Progenitor cell of endocrine pancreas (in vitro differentiated cells): ENCODE measurements around the gene ATXN7. TPM values are rescaled to one million over a fixed set of nuclear protein-coding genes. Genes with fewer than 3 reads are reported as not detected.

ENCODE experiments used
- DNase-seq: peaks from one replicate; pipeline ENCODE4 v3.0.0; 2021; ENCODE audit warnings: low spot score; ENCODE audit not compliant: unreplicated experiment
- H3K27ac Mint-ChIP-seq: 2 replicates; pipeline ENCODE4 v1.8.0; 2021; ENCODE audit warnings: mild to moderate bottlenecking, moderate library complexity, mixed read lengths
- H3K27me3 Mint-ChIP-seq: 2 replicates; pipeline ENCODE4 v1.8.0; 2021; ENCODE audit warnings: mixed read lengths
- H3K36me3 Mint-ChIP-seq: 2 replicates; pipeline ENCODE4 v1.8.0; 2022; ENCODE audit warnings: mixed read lengths; ENCODE audit not compliant: insufficient read depth
- H3K4me1 Mint-ChIP-seq: 2 replicates; pipeline ENCODE4 v1.8.0; 2021; ENCODE audit warnings: low read depth, mixed read lengths
- H3K4me3 Mint-ChIP-seq: 2 replicates; pipeline ENCODE4 v1.8.0; 2021; ENCODE audit warnings: low read depth, mild to moderate bottlenecking, moderate library complexity, mixed read lengths
- H3K9me3 Mint-ChIP-seq: 2 replicates; pipeline ENCODE4 v1.8.0; 2021; ENCODE audit warnings: low read depth, mixed read lengths
- total RNA-seq: library from RNA; stranded (reverse); gene quantifications from 2 replicates; pipeline ENCODE4 v1.2.1, GENCODE V29; 2021
- TF ChIP-seq, protein P1 (sequence below): fragments of 200-600 bp; sonication (generic); IDR thresholded peaks from one replicate; pipeline ENCODE4 v1.5.0; 2021; ENCODE audit warnings: antibody characterized with exemption, mild to moderate bottlenecking; ENCODE audit not compliant: unreplicated experiment

The ATXN7 gene
- total RNA-seq, 1 donor from 2014 or later: 36.7 TPM

DNA sequence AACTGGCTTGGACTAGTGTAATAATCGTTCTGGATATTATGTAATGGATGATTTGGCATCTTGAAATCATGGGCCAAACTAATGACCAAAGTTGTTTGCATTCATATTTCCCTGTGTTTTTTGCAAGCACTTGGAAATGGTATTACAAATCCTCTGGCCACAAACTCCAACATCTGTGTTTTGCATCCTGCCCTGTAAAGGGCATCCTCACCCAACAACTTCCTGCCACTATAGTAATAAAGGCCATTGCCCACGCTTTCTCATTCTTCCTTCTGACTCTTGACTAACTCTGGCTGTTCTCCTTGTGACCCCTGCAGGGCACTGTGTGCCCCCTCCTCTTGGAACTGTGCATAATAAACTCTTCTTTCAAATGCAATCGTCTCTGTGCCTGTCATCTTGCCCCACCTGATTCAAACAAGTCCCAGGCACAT is 185.0 kb downstream of the ATXN7 start:
- H3K27ac Mint-ChIP-seq: no peak overlapping the region
- TF ChIP-seq, protein P1, sequence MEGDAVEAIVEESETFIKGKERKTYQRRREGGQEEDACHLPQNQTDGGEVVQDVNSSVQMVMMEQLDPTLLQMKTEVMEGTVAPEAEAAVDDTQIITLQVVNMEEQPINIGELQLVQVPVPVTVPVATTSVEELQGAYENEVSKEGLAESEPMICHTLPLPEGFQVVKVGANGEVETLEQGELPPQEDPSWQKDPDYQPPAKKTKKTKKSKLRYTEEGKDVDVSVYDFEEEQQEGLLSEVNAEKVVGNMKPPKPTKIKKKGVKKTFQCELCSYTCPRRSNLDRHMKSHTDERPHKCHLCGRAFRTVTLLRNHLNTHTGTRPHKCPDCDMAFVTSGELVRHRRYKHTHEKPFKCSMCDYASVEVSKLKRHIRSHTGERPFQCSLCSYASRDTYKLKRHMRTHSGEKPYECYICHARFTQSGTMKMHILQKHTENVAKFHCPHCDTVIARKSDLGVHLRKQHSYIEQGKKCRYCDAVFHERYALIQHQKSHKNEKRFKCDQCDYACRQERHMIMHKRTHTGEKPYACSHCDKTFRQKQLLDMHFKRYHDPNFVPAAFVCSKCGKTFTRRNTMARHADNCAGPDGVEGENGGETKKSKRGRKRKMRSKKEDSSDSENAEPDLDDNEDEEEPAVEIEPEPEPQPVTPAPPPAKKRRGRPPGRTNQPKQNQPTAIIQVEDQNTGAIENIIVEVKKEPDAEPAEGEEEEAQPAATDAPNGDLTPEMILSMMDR: no peak
- peaks cover 10% of the 10 kb centered on the region for H3K27me3 Mint-ChIP-seq
- H3K36me3 Mint-ChIP-seq: no peaks in the 10 kb centered on the region
- H3K4me3 Mint-ChIP-seq: no peak overlapping the region
- no peak for DNase-seq
- H3K4me1 Mint-ChIP-seq: peaks cover 6% of the 10 kb centered on the region
- H3K9me3 Mint-ChIP-seq: no peaks in the 10 kb centered on the region

DNA sequence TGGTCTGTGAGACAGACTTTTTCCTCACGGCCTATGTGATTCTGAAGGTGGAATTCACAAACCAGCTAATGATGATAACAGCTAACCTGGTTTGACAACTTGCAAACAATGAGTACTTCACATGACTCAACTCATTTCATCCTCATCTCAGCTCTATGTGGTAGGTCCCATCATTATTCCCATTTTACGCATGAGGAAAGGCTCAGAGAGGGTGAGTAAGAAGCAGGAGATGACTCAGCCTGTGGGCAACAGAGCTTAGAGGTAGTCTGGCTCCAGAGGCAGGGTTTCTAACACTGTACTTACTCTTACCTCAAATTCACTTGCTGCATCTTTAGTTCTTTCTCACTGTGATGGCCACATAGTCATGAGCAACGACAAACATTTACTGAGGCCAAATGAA is 185.5 kb downstream of the ATXN7 start:
- no peak overlapping the region for H3K27ac Mint-ChIP-seq
- H3K27me3 Mint-ChIP-seq: peaks cover 10% of the 10 kb centered on the region
- no peaks in the 10 kb centered on the region for H3K36me3 Mint-ChIP-seq
- H3K4me1 Mint-ChIP-seq: peaks cover 6% of the 10 kb centered on the region
- no peaks in the 10 kb centered on the region for H3K9me3 Mint-ChIP-seq
- H3K4me3 Mint-ChIP-seq: no peak overlapping the region
- TF ChIP-seq, protein P1: no peak
- DNase-seq: no peak

DNA sequence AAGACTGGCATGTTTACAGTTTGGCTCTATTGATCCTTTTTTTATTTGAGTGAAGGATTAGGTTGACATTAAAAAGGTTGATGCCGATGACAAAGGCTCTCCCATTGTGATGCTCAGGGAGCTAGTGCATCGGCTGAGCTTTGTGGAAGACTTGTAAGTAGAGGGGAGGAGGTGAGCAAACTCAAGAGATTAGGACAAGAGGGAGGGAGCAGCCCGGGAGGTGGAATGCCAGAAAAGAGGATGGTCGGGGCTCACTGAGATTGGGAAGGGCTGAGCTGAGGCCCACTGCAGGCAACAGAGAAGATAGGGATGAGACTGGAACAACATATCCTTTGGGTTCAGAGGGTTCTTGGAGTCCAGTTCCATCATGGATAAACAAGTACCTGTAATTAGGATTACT is 186.2 kb downstream of the ATXN7 start:
- no peak for DNase-seq
- H3K36me3 Mint-ChIP-seq: no peaks in the 10 kb centered on the region
- H3K4me3 Mint-ChIP-seq: no peak overlapping the region
- H3K9me3 Mint-ChIP-seq: no peaks in the 10 kb centered on the region
- H3K4me1 Mint-ChIP-seq: peaks cover 6% of the 10 kb centered on the region
- H3K27me3 Mint-ChIP-seq: peaks cover 10% of the 10 kb centered on the region
- TF ChIP-seq, protein P1: no peak
- H3K27ac Mint-ChIP-seq: no peak overlapping the region

Other genes starting within 250 kb of the ATXN7 start
- gene SNTN, start 211.2 kb upstream of the ATXN7 start, total RNA-seq: 0.26 TPM in 1 of 2 replicates, not detected in the other
- gene C3orf49, start 44.6 kb upstream of the ATXN7 start, total RNA-seq: not detected in 2 replicates
- 52.6 and 53.4 TPM in 2 replicates for gene THOC7, start 62 bp upstream of the ATXN7 start, total RNA-seq
- not detected in 2 replicates for gene SCAANT1, start 48.5 kb downstream of the ATXN7 start, total RNA-seq
- gene PSMD6, start 159.6 kb downstream of the ATXN7 start, total RNA-seq: 76.9 and 77.6 TPM in 2 replicates